GM20431 (cell line): ENCODE results near the gene ZNF396.

Experiments used
- in situ Hi-C: fragments of 300-500 bp; cut with MseI, MboI; formaldehyde crosslinking; loops from one replicate; pipeline ENCODE4 v1.15.0; 2020; ENCODE audit warnings: low sequenced_read_pairs; ENCODE audit not compliant: unreplicated experiment

ZNF396 gene

DNA sequence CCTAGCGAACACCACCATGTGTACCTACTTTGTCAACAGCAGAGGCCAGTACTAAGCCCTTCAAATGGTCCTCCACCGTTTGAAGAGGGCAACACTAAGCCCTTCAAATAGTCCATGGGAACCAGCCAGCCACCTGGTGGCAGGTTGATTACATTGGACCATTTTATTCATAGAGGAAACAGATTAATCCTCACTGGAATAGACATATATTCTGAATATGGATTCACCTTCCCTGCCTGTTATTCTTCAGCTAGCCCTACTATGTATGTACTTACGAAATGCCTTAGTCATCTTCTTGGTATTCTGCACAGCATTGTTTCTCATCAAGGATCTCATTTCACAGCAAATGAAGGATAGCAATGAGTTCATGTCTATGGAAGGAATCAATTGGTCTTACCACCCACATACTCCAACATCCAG, 10.0 kb upstream of the ZNF396 start:
- in situ Hi-C loops, result no loop called here

- in situ Hi-C loops, result no loop called here
Measured at GRCh38 chr18:35386600-35387100, 9.5 kb upstream of the ZNF396 start.

DNA sequence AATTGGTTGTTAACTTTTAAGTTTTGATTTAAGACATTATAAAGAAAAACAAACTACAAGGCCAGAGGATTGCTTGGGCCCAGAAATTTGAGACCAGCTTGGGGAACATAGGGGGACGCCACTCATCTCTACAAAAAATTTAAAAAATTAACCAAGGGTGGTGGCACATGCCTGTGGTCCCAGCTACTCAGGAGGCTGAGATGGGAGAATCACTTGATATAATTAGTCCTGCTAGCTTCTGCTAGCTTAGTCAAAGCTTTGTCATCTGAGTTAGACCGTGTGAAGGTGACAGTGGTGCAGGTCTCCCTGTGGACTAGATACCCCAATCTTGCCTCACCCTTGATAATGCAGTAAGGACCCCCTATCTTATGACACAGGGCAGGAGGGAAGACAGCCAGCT, 6.0 kb upstream of the ZNF396 start:
- in situ Hi-C loops, result no loop called here

DNA sequence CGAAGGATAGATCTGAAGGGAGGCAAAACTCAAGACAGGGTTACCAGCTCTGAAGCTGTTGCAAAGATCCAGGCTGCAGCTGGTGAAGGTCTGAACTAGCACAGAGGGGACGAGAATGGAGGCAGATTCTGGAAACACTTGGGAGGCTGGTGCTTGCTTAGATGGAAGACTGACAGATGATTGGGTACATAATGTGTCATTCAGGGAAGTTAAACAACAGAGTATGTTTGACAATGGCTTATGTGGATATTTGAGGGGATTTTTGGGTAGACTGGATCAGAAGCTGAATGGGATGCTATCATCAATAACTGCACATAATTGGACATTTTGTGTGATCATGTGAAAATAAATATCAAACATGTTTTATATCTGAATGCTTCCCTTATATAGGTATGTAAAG, 2.3 kb upstream of the ZNF396 start:
- in situ Hi-C loops, result no loop called here

- in situ Hi-C loops, result no loop called here
Measured at GRCh38 chr18:35378574-35378896, 1.4 kb upstream of the ZNF396 start.

- in situ Hi-C loops, result no loop called here
Measured at GRCh38 chr18:35377875-35378573, 887 bp upstream of the ZNF396 start.

DNA sequence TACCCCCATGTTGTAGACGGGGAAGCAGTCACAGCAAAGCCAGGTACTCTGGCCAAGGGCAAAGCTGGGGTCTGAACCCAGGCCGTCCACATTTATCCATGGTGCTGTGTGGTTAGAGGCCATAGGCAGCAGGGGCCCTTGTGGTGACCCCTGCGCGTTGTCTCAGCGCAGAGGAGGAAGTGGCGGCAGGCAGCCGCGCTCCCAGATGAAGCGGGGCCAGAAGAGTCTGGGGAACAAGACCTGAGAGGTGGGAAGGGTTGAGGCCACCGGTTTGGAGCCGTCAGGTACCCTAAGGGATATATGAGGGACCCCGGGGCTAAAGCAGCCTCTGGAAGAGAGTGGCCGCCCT, 770 bp downstream of the ZNF396 start:
- in situ Hi-C loops, result no loop called here

GRCh38 chr18:35374708-35375107, 2.4 kb downstream of the ZNF396 start:
- in situ Hi-C loops, result loop anchor here (25.0 kb wide), 1 partner anchor 362 kb away; no protein-coding TSS in a partner anchor

GRCh38 chr18:35371412-35372195, 5.5 kb downstream of the ZNF396 start:
- in situ Hi-C loops, result loop anchor here (25.0 kb wide), 1 partner anchor 359 kb away; no protein-coding TSS in a partner anchor

DNA sequence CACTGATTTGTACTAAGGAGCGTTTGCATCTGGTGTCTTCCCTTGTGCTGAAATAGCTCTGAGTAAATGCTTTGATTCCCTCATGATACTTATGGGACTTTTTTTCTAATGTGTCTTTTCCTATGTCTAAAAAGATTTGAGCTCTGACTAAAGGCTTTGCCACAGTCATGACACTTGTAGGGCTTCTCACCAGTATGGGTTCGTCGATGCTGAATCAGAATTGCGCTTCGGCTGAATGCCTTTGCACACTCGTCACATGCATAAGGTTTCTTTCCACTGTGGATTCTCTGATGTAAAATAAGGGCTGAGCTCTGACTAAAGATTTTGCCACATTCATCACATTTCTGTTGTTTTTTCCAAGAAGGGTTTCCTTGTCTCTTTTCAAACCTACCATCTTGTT, 8.0 kb downstream of the ZNF396 start:
- in situ Hi-C loops, result loop anchor here (25.0 kb wide), 1 partner anchor 357 kb away; no protein-coding TSS in a partner anchor

- in situ Hi-C loops, result loop anchor here (25.0 kb wide), 1 partner anchor 356 kb away; no protein-coding TSS in a partner anchor
Measured at GRCh38 chr18:35368595-35368994, 8.5 kb downstream of the ZNF396 start.

GRCh38 chr18:35362531-35362930, 14.6 kb downstream of the ZNF396 start:
- in situ Hi-C loops, result loop anchor here (25.0 kb wide), 1 partner anchor 350 kb away; no protein-coding TSS in a partner anchor

DNA sequence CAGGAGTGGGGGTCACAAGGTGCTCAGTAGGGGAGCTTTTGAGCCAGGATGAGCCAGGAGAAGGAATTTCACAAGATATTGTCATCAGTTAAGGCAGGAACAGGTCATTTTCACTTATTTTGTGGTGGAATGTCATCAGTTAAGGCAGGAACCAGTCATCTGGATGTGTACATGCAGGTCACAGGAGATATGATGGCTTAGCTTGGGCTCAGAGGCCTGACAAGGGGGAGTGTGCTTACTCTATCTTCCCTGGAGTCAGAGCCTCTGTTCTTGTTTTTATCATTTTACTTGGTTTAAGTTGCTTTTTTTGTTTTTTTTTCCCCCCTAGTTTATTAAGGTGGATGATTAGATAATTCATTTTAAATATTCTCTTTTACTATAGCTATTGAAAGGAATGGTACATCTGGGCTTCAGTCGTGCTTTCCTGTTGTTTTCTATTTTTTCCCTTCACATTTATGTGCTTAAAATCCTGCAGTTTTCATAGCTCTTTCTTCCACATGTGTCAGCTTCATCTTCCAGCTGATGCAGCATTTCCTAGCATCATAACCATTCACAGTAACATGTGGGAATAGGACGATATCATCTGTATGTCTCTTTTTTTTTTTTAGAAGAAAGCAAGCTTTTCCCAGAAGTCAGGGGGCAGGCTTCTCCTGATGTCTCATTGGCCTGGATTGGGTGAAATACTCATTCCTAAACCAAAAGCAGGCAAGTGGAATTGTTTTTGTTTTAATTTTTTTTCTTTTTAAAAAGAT, 15.4 kb downstream of the ZNF396 start:
- in situ Hi-C loops, result loop anchor here (25.0 kb wide), 1 partner anchor 349 kb away; no protein-coding TSS in a partner anchor

- in situ Hi-C loops, result loop anchor here (10.0 to 25.0 kb wide), 2 partner anchors 120 to 343 kb away; no protein-coding TSS in a partner anchor
Measured at GRCh38 chr18:35355140-35355618, 22.0 kb downstream of the ZNF396 start.

- in situ Hi-C loops, result loop anchor here (10.0 to 25.0 kb wide), 2 partner anchors 118 to 340 kb away; no protein-coding TSS in a partner anchor
Measured at GRCh38 chr18:35352778-35353177, 24.4 kb downstream of the ZNF396 start.

- in situ Hi-C loops, result loop anchor here (10.0 to 25.0 kb wide), 2 partner anchors 117 to 340 kb away; no protein-coding TSS in a partner anchor
Measured at GRCh38 chr18:35352283-35352682, 24.9 kb downstream of the ZNF396 start.

GRCh38 chr18:35348001-35348400, 29.1 kb downstream of the ZNF396 start:
- in situ Hi-C loops, result no loop called here

- in situ Hi-C loops, result no loop called here
Measured at GRCh38 chr18:35345950-35346349, 31.2 kb downstream of the ZNF396 start.

DNA sequence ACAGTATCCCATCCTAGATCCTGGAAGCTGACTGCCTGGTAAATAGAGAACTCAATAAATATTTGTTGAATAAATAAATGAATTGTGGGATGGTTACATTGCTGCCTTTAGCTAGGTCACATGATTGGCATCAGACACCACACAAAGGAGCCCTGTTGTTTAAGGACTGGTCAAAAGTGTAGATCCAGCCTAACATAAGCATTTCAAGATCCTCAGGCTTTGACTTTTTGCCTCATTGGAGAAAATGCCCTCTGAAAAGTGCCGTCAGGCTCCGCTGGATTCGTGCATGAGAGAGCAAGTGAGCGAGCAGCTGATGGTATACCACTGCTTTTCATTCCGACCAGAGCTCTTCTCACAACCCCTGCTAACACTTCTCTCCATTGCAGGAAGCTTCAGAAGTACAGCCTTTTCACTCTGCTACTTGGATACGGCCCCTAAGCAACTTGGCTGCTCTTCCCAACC, 31.6 kb downstream of the ZNF396 start:
- in situ Hi-C loops, result no loop called here
